ENCODE data around the gene ZNF705A.
"Not testable (repeated sequence)": the region's sequence is repeated elsewhere in the genome, so short reads cannot be mapped to it uniquely, and the experiment has no call there.

Gene ZNF705A

GRCh38 chr12:8179989-8180585, 23.3 kb downstream of the ZNF705A start:
- TF ChIP-seq, protein P1, sequence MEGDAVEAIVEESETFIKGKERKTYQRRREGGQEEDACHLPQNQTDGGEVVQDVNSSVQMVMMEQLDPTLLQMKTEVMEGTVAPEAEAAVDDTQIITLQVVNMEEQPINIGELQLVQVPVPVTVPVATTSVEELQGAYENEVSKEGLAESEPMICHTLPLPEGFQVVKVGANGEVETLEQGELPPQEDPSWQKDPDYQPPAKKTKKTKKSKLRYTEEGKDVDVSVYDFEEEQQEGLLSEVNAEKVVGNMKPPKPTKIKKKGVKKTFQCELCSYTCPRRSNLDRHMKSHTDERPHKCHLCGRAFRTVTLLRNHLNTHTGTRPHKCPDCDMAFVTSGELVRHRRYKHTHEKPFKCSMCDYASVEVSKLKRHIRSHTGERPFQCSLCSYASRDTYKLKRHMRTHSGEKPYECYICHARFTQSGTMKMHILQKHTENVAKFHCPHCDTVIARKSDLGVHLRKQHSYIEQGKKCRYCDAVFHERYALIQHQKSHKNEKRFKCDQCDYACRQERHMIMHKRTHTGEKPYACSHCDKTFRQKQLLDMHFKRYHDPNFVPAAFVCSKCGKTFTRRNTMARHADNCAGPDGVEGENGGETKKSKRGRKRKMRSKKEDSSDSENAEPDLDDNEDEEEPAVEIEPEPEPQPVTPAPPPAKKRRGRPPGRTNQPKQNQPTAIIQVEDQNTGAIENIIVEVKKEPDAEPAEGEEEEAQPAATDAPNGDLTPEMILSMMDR (IDR thresholded peaks at IDR 0.05; ENCODE audit: insufficient read depth, low read depth, low read length, missing control alignments): peak; percentile 71

GRCh38 chr12:8181271-8181670, 24.5 kb downstream of the ZNF705A start:
- DNase-seq (ENCODE audit: low read depth); H3K4me3 ChIP-seq (ENCODE audit: low read depth, low read length): not testable (repeated sequence)

More at GRCh38 chr12:8179989-8180585, 23.3 kb downstream of the ZNF705A start:
- peak overlapping the region; percentile 53 for H3K4me3 ChIP-seq (ENCODE audit: low read depth, low read length)
- peak; percentile 77 for DNase-seq (ENCODE audit: low read depth)

DNA sequence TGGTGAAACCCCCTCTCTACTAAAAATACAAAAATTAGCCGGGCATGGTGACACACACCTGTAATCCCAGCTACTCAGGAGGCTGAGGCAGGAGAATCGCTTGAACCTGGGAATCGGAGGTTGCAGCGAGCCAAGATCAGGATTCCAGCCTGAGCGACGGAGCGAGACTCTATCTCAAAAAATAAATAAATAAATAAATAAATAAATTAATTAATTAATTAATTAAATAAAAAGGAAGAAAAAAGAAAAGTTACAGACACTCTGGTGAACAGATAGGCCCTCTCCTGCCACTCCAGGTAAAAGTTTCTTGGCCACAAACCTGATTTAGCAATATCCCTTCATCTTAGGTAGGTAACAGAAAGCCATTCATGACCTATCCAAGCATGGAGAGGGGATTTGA, 26.1 kb downstream of the ZNF705A start:
- DNase-seq (ENCODE audit: low read depth); H3K4me3 ChIP-seq (ENCODE audit: low read depth, low read length): not testable (repeated sequence)

DNA sequence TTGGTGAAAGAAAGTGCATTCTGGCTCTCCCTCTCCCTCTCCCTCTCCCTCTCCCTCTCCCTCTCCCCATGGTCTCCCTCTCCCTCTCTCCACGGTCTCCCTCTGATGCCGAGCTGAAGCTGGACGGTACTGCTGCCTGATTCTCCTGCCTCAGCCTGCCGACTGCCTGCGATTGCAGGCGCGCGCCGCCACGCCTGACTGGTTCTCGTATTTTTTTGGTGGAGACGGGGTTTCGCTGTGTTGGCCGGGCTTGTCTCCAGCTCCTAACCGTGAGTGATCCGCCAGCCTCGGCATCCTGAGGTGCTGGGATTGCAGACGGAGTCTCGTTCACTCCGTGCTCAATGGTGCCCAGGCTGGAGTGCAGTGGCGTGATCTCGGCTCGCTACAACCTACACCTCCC, 26.5 kb downstream of the ZNF705A start:
- not testable (repeated sequence) for DNase-seq (ENCODE audit: low read depth); H3K4me3 ChIP-seq (ENCODE audit: low read depth, low read length)

- not testable (repeated sequence) for DNase-seq (ENCODE audit: low read depth); H3K4me3 ChIP-seq (ENCODE audit: low read depth, low read length)
Observed at GRCh38 chr12:8184206-8184605, 27.4 kb downstream of the ZNF705A start.

DNA sequence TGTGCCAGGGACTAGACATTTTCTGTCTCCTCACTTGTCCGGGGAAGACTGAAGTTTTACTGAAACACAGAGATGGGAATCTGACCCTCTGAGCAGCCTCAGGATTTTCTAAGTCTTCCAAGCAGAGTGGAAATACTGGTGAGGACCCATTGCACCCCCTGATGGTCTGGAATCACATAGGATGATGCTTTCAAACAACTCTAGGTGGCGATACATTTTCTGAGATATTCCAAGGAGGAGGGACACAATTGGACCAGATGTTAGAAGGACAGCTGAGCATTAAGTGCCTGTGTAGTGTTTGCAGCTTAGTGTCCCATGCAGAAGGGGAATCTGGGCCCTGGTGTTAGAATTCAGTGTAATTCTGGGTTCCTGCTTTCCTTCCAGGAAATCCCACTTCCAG, 31.3 kb downstream of the ZNF705A start:
- not testable (repeated sequence) for DNase-seq (ENCODE audit: low read depth); H3K4me3 ChIP-seq (ENCODE audit: low read depth, low read length)

DNA sequence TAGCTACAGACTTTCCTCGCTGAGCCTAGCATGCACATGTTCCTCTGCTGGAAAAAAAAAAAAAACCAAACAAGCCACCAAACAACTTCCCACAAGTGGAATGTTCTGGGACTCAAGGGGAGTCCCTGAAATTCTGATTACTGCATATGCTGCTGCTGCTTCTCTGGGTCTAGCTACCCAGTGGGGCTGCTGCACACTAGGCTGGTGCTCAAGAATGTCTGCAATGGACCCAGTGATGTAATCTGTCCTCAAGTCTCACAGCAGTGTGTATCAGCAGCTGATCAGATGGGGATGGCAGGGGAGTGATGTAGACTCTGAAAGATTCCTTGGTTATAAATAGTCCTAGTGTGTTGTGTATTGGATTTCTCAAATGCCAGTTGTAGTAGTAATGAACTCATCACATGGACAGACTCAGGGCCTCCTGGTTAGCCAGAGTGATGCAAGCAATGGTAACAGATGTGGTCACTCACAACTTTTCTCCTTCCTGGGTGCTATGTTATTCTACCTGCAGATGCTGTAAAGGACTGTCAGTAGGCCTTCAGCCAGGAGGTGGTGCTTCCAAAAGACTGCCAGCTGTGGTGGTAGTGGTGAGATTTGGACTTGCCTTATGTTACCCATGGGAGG, 41.0 kb downstream of the ZNF705A start:
- not testable (repeated sequence) for H3K4me3 ChIP-seq (ENCODE audit: low read depth, low read length); DNase-seq (ENCODE audit: low read depth)

- not testable (repeated sequence) for H3K4me3 ChIP-seq (ENCODE audit: low read depth, low read length); DNase-seq (ENCODE audit: low read depth)
Observed at GRCh38 chr12:8218711-8219382, 62.0 kb downstream of the ZNF705A start.

DNA sequence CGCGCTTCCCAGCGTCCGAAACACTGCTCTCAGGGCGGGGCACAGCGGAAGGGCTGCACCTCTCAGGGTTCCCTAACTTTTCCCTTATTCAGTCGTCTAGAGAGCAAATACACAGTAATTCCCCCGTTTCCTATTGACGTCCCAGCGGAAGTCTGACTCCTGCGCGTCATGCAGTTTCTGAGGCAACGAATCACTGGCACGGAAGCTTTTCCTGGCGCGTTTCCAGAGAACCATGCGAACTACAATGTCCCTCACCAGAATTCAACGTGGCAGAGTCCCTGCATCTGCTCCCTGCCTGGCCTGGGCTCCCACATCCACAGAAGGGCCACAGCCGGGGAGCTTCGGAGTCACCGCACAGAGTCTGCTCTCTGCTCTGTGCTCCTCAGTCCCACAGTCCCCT, 64.6 kb downstream of the ZNF705A start:
- H3K4me3 ChIP-seq (ENCODE audit: low read depth, low read length); DNase-seq (ENCODE audit: low read depth): not testable (repeated sequence)

DNA sequence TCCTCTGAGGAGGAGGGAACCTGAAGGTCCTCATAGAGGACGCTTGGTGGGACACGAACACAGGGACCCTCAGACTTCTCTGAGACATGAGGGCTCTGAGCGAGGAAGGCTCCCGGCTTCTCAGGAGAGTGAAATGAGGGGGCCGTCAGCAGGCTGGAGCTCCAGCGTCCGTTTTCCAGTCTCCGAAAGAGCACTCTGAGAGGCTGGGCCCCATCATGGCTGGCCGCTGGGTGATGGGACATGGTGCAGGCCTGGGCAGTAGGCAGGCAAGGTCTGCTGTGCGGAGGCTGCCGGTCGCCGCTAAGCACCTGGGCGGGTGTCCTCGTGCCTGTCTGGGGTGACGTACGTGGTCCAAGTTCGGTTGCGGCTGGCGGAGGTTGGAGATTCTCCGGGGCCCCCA, 65.0 kb downstream of the ZNF705A start:
- not testable (repeated sequence) for H3K4me3 ChIP-seq (ENCODE audit: low read depth, low read length); DNase-seq (ENCODE audit: low read depth)

GRCh38 chr12:8222303-8222702, 65.5 kb downstream of the ZNF705A start:
- not testable (repeated sequence) for DNase-seq (ENCODE audit: low read depth); H3K4me3 ChIP-seq (ENCODE audit: low read depth, low read length)

GRCh38 chr12:8223646-8224045, 66.8 kb downstream of the ZNF705A start:
- not testable (repeated sequence) for DNase-seq (ENCODE audit: low read depth)

DNA sequence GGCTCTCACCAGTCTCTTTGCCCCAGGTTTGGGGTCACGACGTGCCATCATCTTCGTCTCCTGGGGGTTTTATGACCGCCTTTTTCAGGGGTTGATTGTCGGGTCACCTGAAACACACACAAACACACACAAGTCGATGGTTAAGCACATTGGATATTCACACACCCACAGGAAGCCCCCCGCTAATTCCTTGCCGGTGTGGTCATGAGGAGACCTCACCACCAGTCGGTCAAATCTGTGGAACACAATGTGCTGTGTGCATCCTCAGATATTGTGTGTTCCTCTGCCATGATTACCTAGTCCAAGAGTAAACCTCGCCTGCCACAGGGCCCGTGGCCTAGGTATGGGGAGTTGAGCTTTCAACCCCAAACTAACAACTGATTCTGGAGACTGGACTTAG, 68.0 kb downstream of the ZNF705A start:
- not testable (repeated sequence) for DNase-seq (ENCODE audit: low read depth); H3K4me3 ChIP-seq (ENCODE audit: low read depth, low read length)

More at GRCh38 chr12:8223646-8224045, 66.8 kb downstream of the ZNF705A start:
- H3K4me3 ChIP-seq (ENCODE audit: low read depth, low read length): not testable (repeated sequence)

GRCh38 chr12:8226355-8226754, 69.5 kb downstream of the ZNF705A start:
- no peak for DNase-seq (ENCODE audit: low read depth)
- no peak overlapping the region for H3K4me3 ChIP-seq (ENCODE audit: low read depth, low read length)
- TF ChIP-seq, protein P1 (IDR thresholded peaks at IDR 0.05; ENCODE audit: insufficient read depth, low read depth, low read length, missing control alignments): no peak

DNA sequence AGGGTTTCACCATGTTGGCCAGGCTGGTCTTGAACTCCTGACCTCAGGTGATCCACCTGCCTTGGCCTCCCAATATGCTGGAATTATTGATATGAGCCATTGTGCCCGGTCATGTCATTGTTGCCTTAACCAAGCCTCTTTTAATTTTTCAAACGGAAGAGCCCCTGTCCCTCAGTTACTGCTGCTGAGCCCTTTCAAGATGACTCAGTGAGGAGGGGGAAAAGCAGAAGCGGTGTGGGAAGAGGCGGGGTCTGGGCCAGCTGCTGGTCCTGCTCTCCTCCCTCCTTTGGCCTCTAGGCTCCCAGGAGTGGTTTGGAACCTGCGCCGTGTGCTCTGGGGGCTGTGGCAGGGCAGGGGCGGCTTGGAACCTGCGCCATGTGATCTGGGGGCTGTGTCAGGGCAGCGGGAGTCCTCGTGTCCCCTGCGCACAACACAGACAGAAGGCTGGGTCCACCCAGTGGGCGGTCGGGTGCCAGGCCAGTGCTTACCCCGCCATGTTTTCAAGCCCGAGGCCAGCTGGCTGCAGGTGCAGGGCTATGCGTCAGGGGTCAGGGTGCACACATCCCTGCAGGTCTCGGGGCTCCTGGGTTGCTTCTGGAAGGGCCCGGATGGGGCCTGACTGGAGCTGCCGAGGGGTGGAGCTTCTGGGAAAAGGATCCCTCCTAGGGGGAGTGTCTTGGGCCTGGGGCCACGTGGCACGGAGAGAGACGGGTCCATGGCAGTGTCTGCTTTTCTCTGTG, 70.3 kb downstream of the ZNF705A start, which contains the start of gene FAM90A1:
FAM90A1 (minus strand) TSS at position 627 of the 740 bp plus-strand sequence. CDS start 2,786 bp downstream, outside the sequence.
- not testable (repeated sequence) for H3K4me3 ChIP-seq (ENCODE audit: low read depth, low read length)
- DNase-seq (ENCODE audit: low read depth): peak; percentile 32

- not testable (repeated sequence) for H3K4me3 ChIP-seq (ENCODE audit: low read depth, low read length); DNase-seq (ENCODE audit: low read depth)
Observed at GRCh38 chr12:8227732-8228077, 70.9 kb downstream of the ZNF705A start.
